ENCODE measurements around the gene LRFN4.

The LRFN4 gene

DNA sequence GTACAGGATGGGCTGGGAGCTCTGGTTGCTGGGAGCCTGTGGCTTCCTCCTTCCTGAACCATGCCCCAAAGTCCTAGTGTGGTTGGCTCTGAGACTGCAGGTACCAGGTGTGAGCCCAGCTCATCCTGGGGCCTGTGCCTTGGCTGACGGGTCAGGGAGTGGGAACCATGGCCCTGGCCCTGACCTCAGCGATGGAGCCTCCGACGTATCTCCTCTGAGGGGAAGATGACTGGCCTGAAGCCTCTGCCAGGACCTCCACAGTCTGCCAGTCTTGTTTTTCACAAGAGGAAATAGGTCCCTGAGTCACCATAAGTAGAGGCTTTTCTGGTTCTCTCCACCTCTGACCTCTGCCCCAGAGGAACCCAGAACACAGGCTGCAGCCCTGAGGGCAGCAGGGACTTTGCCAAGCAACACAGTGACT lies 10.2 kb upstream of the LRFN4 start:
- TF ChIP-seq, protein P1, sequence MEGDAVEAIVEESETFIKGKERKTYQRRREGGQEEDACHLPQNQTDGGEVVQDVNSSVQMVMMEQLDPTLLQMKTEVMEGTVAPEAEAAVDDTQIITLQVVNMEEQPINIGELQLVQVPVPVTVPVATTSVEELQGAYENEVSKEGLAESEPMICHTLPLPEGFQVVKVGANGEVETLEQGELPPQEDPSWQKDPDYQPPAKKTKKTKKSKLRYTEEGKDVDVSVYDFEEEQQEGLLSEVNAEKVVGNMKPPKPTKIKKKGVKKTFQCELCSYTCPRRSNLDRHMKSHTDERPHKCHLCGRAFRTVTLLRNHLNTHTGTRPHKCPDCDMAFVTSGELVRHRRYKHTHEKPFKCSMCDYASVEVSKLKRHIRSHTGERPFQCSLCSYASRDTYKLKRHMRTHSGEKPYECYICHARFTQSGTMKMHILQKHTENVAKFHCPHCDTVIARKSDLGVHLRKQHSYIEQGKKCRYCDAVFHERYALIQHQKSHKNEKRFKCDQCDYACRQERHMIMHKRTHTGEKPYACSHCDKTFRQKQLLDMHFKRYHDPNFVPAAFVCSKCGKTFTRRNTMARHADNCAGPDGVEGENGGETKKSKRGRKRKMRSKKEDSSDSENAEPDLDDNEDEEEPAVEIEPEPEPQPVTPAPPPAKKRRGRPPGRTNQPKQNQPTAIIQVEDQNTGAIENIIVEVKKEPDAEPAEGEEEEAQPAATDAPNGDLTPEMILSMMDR (IDR thresholded peaks at IDR 0.05; ENCODE audit: unreplicated experiment in 3 of 3) = no peak
- peaks cover 14% of the 10 kb centered on the region for H3K36me3 Mint-ChIP-seq (ENCODE audit: low read depth)
- no peaks in the 10 kb centered on the region for H3K9me3 Mint-ChIP-seq
- no peak overlapping the region for H3K27ac Mint-ChIP-seq
- H3K4me3 Mint-ChIP-seq = peak overlapping the region; percentile 21 to 71 (median 62)
- H3K27me3 Mint-ChIP-seq (ENCODE audit: low read depth) = no peaks in the 10 kb centered on the region
- H3K4me1 Mint-ChIP-seq = peaks cover 12% of the 10 kb centered on the region

DNA sequence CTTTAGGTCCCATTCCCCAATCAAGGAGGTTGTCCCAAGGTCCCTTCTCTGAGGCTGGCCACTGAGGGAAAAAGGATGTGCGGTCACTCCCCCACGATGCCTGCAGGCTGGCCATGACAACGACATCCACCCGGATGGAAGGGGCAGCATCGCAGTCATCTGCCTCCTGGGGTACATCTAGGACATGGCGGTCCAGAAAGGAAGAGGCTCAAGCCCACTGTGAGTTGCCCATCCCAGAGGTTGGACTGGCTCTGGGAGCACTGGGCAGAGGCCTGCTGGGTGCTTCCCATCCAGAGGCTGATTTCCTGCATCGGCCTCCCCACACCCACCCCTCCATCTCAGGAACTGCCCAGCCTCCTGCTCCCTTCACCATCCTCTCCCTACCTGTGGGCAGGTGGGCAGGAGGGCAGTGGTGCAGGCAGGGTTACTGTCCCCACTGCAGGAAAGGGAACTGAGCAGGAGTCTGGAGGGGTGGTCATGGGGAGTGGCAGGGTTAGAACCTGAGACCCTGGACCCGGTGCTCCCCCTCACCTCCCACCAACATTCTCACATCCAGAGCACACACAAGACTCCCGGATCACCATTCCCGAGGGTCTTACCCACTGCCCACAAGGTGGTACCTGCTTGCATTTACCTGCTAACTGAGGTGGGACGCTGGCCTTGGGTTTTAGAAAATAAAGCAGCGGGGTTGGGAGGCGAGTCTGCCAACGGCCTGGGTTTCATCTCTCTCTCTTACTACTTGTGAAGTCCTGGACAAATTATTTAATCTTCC lies 9.2 kb upstream of the LRFN4 start:
- H3K27ac Mint-ChIP-seq = no peak overlapping the region
- no peaks in the 10 kb centered on the region for H3K27me3 Mint-ChIP-seq (ENCODE audit: low read depth)
- peaks cover 6% of the 10 kb centered on the region for H3K4me1 Mint-ChIP-seq
- TF ChIP-seq, protein P1 (IDR thresholded peaks at IDR 0.05; ENCODE audit: unreplicated experiment in 3 of 3) = no peak
- no peaks in the 10 kb centered on the region for H3K9me3 Mint-ChIP-seq
- peak overlapping the region in 1 of 3 experiments; percentile 27 for H3K4me3 Mint-ChIP-seq
- peaks cover 14% of the 10 kb centered on the region for H3K36me3 Mint-ChIP-seq (ENCODE audit: low read depth)

DNA sequence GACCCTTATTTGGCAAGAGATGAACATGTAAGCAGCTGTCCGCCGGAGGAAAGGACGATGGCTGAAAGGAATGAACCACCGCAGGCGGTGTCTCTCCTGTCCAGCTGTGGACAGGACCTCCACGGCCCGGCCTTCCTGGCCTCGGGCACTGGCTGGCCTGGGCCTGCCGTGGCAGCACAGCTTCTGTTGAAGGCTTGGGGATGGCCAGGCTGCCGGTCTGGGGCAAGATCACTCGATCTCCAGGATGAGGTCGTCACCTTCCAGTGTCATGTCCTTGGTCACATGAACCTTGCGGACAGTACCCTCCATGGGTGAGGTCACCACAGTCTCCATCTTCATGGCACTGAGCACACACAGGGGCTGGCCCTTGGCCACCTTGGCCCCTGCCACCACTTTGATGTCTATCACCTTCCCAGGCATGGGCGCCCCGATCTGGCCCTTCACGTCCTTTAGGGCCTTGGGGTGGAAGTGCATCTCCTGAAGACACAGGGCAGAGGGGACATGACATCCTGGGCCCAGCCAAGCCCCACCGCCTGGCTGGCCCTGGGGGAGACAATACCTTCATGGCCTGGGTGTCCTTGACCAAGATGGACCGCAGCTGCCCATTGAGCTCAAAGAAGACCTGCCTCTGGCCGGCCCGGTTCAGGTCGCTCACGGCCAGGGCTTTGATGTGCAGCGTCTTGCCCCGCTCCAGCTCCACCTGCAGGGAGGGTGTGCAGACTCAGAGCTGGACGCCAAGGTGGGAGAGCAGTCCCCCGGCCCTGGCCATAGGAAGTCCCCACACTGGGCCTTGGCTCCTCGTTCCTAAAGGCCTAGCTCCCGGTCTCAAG lies 8.0 kb upstream of the LRFN4 start:
- no peaks in the 10 kb centered on the region for H3K9me3 Mint-ChIP-seq
- no peak overlapping the region for H3K4me3 Mint-ChIP-seq
- H3K27ac Mint-ChIP-seq = no peak overlapping the region
- H3K36me3 Mint-ChIP-seq (ENCODE audit: low read depth) = peaks cover 12% of the 10 kb centered on the region
- H3K27me3 Mint-ChIP-seq (ENCODE audit: low read depth) = no peaks in the 10 kb centered on the region
- TF ChIP-seq, protein P1 (IDR thresholded peaks at IDR 0.05; ENCODE audit: unreplicated experiment in 3 of 3) = no peak
- peaks cover 3% of the 10 kb centered on the region for H3K4me1 Mint-ChIP-seq

DNA sequence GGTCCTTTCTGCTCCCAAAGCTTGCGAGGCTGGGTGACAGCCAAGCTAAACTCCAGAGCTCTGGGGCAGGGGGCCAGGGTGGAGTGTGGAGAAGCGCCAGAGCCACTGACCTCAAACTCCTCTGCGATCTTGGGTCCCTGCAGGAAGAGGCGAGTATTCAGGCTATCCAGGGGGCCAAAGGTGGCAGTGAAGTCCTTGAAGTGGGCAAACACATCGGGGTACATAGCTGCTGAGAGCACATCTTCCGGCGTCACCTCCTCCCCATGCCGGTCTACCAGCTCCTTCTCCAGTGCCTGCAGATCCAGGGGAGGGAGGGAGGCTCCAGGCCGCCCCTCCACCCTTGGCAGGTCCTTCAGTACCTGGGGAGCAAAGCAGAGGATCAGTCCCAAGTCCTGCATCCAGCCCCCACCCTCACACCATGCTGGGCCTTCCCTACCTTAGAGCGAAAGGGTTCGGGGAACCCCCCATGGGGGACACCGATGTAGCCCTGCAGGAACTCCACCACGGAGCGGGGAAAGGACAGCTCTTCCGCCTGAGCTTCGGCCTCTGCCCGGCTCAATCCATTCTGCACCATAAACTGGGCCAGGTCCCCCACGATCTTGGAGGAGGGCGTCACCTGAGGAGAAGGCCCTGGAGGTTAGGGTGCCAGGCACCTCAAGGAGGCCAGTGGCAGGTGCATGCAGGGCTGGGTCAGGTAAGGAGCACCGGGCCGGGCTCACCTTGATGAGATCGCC lies 7.2 kb upstream of the LRFN4 start:
- no peaks in the 10 kb centered on the region for H3K27me3 Mint-ChIP-seq (ENCODE audit: low read depth)
- H3K4me1 Mint-ChIP-seq = no peaks in the 10 kb centered on the region
- H3K36me3 Mint-ChIP-seq (ENCODE audit: low read depth) = peaks cover 10% of the 10 kb centered on the region
- no peak overlapping the region for H3K27ac Mint-ChIP-seq
- TF ChIP-seq, protein P1 (IDR thresholded peaks at IDR 0.05; ENCODE audit: unreplicated experiment in 3 of 3) = no peak
- no peaks in the 10 kb centered on the region for H3K9me3 Mint-ChIP-seq
- no peak overlapping the region for H3K4me3 Mint-ChIP-seq

DNA sequence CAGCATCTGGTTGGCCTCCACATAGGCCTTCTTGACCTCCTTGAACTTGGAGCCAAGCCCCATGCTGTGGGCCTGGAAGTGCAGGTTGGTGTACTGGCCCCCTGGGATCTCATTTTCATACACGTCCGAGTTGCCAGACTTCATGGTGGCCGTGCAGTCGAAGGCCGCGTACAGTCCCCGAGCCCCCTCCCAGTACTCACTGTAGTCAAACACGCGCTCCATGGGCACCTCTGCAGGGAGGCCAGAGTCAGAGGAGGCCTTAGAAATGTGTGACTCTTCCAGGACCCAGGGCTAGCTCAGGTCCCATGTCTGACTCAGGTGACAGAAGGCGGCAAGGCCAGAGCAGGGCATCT lies 6.7 kb upstream of the LRFN4 start:
- no peaks in the 10 kb centered on the region for H3K27me3 Mint-ChIP-seq (ENCODE audit: low read depth)
- H3K4me3 Mint-ChIP-seq = no peak overlapping the region
- H3K36me3 Mint-ChIP-seq (ENCODE audit: low read depth) = peaks cover 7% of the 10 kb centered on the region
- H3K4me1 Mint-ChIP-seq = peaks cover 3% of the 10 kb centered on the region
- TF ChIP-seq, protein P1 (IDR thresholded peaks at IDR 0.05; ENCODE audit: unreplicated experiment in 3 of 3) = no peak
- no peak overlapping the region for H3K27ac Mint-ChIP-seq
- H3K9me3 Mint-ChIP-seq = no peaks in the 10 kb centered on the region

Measured in nephron (organoid).